ENCODE measurements around the gene DIAPH2.

The DIAPH2 gene

GRCh38 chrX:97211070-97211469, 526.4 kb downstream of the DIAPH2 start:
- DNase-seq, result no peak

- DNase-seq, result no peak
Measured at GRCh38 chrX:97215186-97215585, 530.5 kb downstream of the DIAPH2 start.

- DNase-seq, result no peak
Measured at GRCh38 chrX:97224148-97224547, 539.5 kb downstream of the DIAPH2 start.

- DNase-seq, result no peak
Measured at GRCh38 chrX:97229318-97229717, 544.7 kb downstream of the DIAPH2 start.

GRCh38 chrX:97230948-97231347, 546.3 kb downstream of the DIAPH2 start:
- DNase-seq, result no peak

- no peak for DNase-seq
Measured at GRCh38 chrX:97234471-97235081, 549.9 kb downstream of the DIAPH2 start.

GRCh38 chrX:97238632-97239031, 554.0 kb downstream of the DIAPH2 start:
- no peak for DNase-seq

- DNase-seq, result no peak
Measured at GRCh38 chrX:97252111-97252510, 567.5 kb downstream of the DIAPH2 start.

- DNase-seq, result no peak
Measured at GRCh38 chrX:97260679-97261078, 576.0 kb downstream of the DIAPH2 start.

- no peak for DNase-seq
Measured at GRCh38 chrX:97266406-97267121, 581.9 kb downstream of the DIAPH2 start.

GRCh38 chrX:97267396-97268181, 582.9 kb downstream of the DIAPH2 start:
- no peak for DNase-seq

GRCh38 chrX:97268182-97268680, 583.6 kb downstream of the DIAPH2 start:
- DNase-seq, result no peak

GRCh38 chrX:97284531-97284930, 599.9 kb downstream of the DIAPH2 start:
- no peak for DNase-seq

- no peak for DNase-seq
Measured at GRCh38 chrX:97290199-97290598, 605.6 kb downstream of the DIAPH2 start.

- no peak for DNase-seq
Measured at GRCh38 chrX:97294041-97294440, 609.4 kb downstream of the DIAPH2 start.

- DNase-seq, result no peak
Measured at GRCh38 chrX:97295954-97296353, 611.3 kb downstream of the DIAPH2 start.

GRCh38 chrX:97306771-97307470, 622.3 kb downstream of the DIAPH2 start:
- no peak for DNase-seq

GRCh38 chrX:97308171-97308570, 623.5 kb downstream of the DIAPH2 start:
- no peak for DNase-seq

GRCh38 chrX:97309487-97310116, 625.0 kb downstream of the DIAPH2 start:
- DNase-seq, result no peak

- DNase-seq, result no peak
Measured at GRCh38 chrX:97310373-97310772, 625.7 kb downstream of the DIAPH2 start.

GRCh38 chrX:97311066-97311778, 626.6 kb downstream of the DIAPH2 start:
- no peak for DNase-seq

- DNase-seq, result no peak
Measured at GRCh38 chrX:97314345-97314744, 629.7 kb downstream of the DIAPH2 start.

Measured in NCI-H1694 treated with DMSO at 0.1 percent for 48 hours (cell line).